Testis (tissue), 3 donors: ENCODE results near the gene GRID1. TPM values are rescaled to one million over a fixed set of nuclear protein-coding genes. Genes with fewer than 3 reads are reported as not detected.

Source experiments
- DNase-seq: peaks from one replicate; pipeline ENCODE4 v3.0.0-alpha.2; 2019
- H3K27ac ChIP-seq, 2 donors: fragments of 200-600 bp; sonication (generic); one replicate each; pipeline ENCODE4 v1.5.1; 2019
- H3K27me3 ChIP-seq: fragments of 200-600 bp; sonication (generic); one replicate; pipeline ENCODE4 v1.5.1; 2019
- H3K36me3 ChIP-seq: fragments of 200-600 bp; sonication (generic); one replicate; pipeline ENCODE4 v1.5.1; 2017; ENCODE audit warnings: low read depth; ENCODE audit errors: missing control alignments
- H3K4me1 ChIP-seq: fragments of 200-600 bp; sonication (generic); one replicate; pipeline ENCODE4 v1.5.1; 2019
- H3K4me3 ChIP-seq, 2 donors: fragments of 200-600 bp; sonication (generic); one replicate each; pipeline ENCODE4 v1.5.1; 2017 to 2019
- H3K9me3 ChIP-seq: fragments of 200-600 bp; sonication (generic); one replicate; pipeline ENCODE4 v1.5.1; 2017
- CTCF ChIP-seq, 3 experiments: fragments of 450-650 bp in 2 of 3; fragments of 200-600 bp in 1 of 3; sonication (generic) in 1 of 3; IDR thresholded peaks; one replicate each; pipeline ENCODE4 v1.5.1; 2016 to 2019; ENCODE audit warnings: antibody characterized with exemption in 3 of 3, mild to moderate bottlenecking in 2 of 3, moderate library complexity in 1 of 3
- POLR2A ChIP-seq: fragments of 450-650 bp; IDR thresholded peaks from one replicate; pipeline ENCODE4 v1.6.1; 2017; ENCODE audit warnings: antibody characterized with exemption, mild to moderate bottlenecking, moderate library complexity
- WGBS, 2 donors: methylation state at CpG; one replicate each; pipeline ENCODE4 v1.1.5; 2018; 5-methylcytosine and 5-hydroxymethylcytosine counted together
- intact Hi-C: fragments of 100-400 bp; cut with DNase I; formaldehyde crosslinking; loops from one replicate; pipeline ENCODE4 v1.15.1; 2023; ENCODE audit warnings: low total_unique reads
- polyA plus RNA-seq: library from polyadenylated mRNA; stranded (reverse); fragments of 350-450 nt; fragmentation: Illumina TruSeq; extraction: RNeasy Lipid Tissue Mini Kit (QIAGEN cat#74804); gene quantifications from one replicate; pipeline ENCODE4 v1.2.3, GENCODE V29; 2014; ENCODE audit warnings: low read depth, low replicate concordance; ENCODE audit not compliant: insufficient read depth
- total RNA-seq, 2 donors: library from RNA; depleted of rRNA; stranded (reverse); fragments of >200 nt; gene quantifications; one replicate each; pipeline ENCODE4 v1.2.3, GENCODE V29; 2016

The GRID1 gene
- total and polyA plus RNA-seq, 3 donors from 2014 or later = 7.4 to 16.7 (median 8.1) TPM

- WGBS, 2 donors = 86 to 90% methylated on average over 4 of the region's 4 CpGs
Measured at GRCh38 chr10:85643171-85643844, 723.3 kb downstream of the GRID1 start.

GRCh38 chr10:85642421-85643170 is 724.0 kb downstream of the GRID1 start:
- H3K4me3 ChIP-seq = no peak overlapping the region
- no peaks in the 10 kb centered on the region for H3K4me1 ChIP-seq
- no peaks in the 10 kb centered on the region for H3K27me3 ChIP-seq
- H3K27ac ChIP-seq = no peak overlapping the region
- DNase-seq = no peak
- no peaks in the 10 kb centered on the region for H3K36me3 ChIP-seq
- 46 to 60% methylated on average over 4 of the region's 4 CpGs for WGBS, 2 donors
- TF ChIP-seq POLR2A = no peak
- no peak for TF ChIP-seq CTCF (IDR thresholded peaks at IDR 0.05)
- no peaks in the 10 kb centered on the region for H3K9me3 ChIP-seq
- intact Hi-C loops = no loop called here

More at GRCh38 chr10:85643171-85643844, 723.3 kb downstream of the GRID1 start:
- Histone ChIP-seq H3K36me3 (no peaks in the 10 kb centered on the region), H3K27ac (no peak overlapping the region), H3K4me3 (no peak overlapping the region), H3K4me1 (no peaks in the 10 kb centered on the region), H3K27me3 (no peaks in the 10 kb centered on the region), H3K9me3 (no peaks in the 10 kb centered on the region)
- TF ChIP-seq POLR2A = no peak
- TF ChIP-seq CTCF (IDR thresholded peaks at IDR 0.05) = no peak
- no peak for DNase-seq
- intact Hi-C loops = no loop called here

GRCh38 chr10:85642082-85642420 is 724.5 kb downstream of the GRID1 start:
- H3K27ac ChIP-seq = no peak overlapping the region
- WGBS, 2 donors = 67 to 86% methylated on average over 1 of the region's 1 CpG
- no peaks in the 10 kb centered on the region for H3K9me3 ChIP-seq
- no peak for DNase-seq
- intact Hi-C loops = no loop called here
- no peaks in the 10 kb centered on the region for H3K4me1 ChIP-seq
- H3K4me3 ChIP-seq = no peak overlapping the region
- TF ChIP-seq POLR2A (no peak), CTCF (IDR thresholded peaks at IDR 0.05) (no peak)
- no peaks in the 10 kb centered on the region for H3K36me3 ChIP-seq
- no peaks in the 10 kb centered on the region for H3K27me3 ChIP-seq

- TF ChIP-seq CTCF (IDR thresholded peaks at IDR 0.05) (no peak), POLR2A (no peak)
- Histone ChIP-seq H3K36me3 (no peaks in the 10 kb centered on the region), H3K27ac (no peak overlapping the region), H3K4me1 (no peaks in the 10 kb centered on the region), H3K4me3 (no peak overlapping the region), H3K9me3 (no peaks in the 10 kb centered on the region), H3K27me3 (no peaks in the 10 kb centered on the region)
- intact Hi-C loops = no loop called here
- DNase-seq = no peak
- 82 to 88% methylated on average over 6 of the region's 6 CpGs for WGBS, 2 donors
Measured at GRCh38 chr10:85641479-85642009, 725.1 kb downstream of the GRID1 start.
